NCI-H2107 (cell line): ENCODE measurements around the gene PVALEF.

Experiments
- DNase-seq: peaks from one replicate; lab custom pipeline; 2025; lab: John Stamatoyannopoulos, UW

PVALEF gene

GRCh38 chr17:81128774-81129173 lies 36.5 kb upstream of the PVALEF start:
- no peak for DNase-seq

- DNase-seq: no peak
Observed at GRCh38 chr17:81129289-81129688, 36.0 kb upstream of the PVALEF start.

- DNase-seq: no peak
Observed at GRCh38 chr17:81129711-81130367, 35.5 kb upstream of the PVALEF start.

- DNase-seq: no peak
Observed at GRCh38 chr17:81130385-81131361, 34.6 kb upstream of the PVALEF start.

- DNase-seq: no peak
Observed at GRCh38 chr17:81131486-81132196, 33.7 kb upstream of the PVALEF start.

- DNase-seq: no peak
Observed at GRCh38 chr17:81132197-81132540, 33.1 kb upstream of the PVALEF start.

GRCh38 chr17:81132770-81133723 lies 32.3 kb upstream of the PVALEF start:
- no peak for DNase-seq

GRCh38 chr17:81134064-81134781 lies 31.1 kb upstream of the PVALEF start:
- no peak for DNase-seq

GRCh38 chr17:81135505-81136278 lies 29.6 kb upstream of the PVALEF start:
- DNase-seq: peak; percentile 64

- no peak for DNase-seq
Observed at GRCh38 chr17:81136366-81136765, 28.9 kb upstream of the PVALEF start.

- DNase-seq: no peak
Observed at GRCh38 chr17:81137248-81137647, 28.1 kb upstream of the PVALEF start.

GRCh38 chr17:81138083-81138482 lies 27.2 kb upstream of the PVALEF start:
- DNase-seq: no peak

- no peak for DNase-seq
Observed at GRCh38 chr17:81138500-81138899, 26.8 kb upstream of the PVALEF start.

GRCh38 chr17:81139428-81139827 lies 25.9 kb upstream of the PVALEF start:
- DNase-seq: no peak

GRCh38 chr17:81140018-81140417 lies 25.3 kb upstream of the PVALEF start:
- no peak for DNase-seq

GRCh38 chr17:81140695-81141094 lies 24.6 kb upstream of the PVALEF start:
- no peak for DNase-seq

GRCh38 chr17:81142301-81143199 lies 22.8 kb upstream of the PVALEF start:
- peak; percentile 59 for DNase-seq

- DNase-seq: no peak
Observed at GRCh38 chr17:81143200-81143527, 22.1 kb upstream of the PVALEF start.
